ENCODE measurements around the gene GRIFIN. TPM values are rescaled to one million over a fixed set of nuclear protein-coding genes. Genes with fewer than 3 reads are reported as not detected.

The GRIFIN gene
- total RNA-seq, 1 experiment from 2014 or later = not detected

DNA sequence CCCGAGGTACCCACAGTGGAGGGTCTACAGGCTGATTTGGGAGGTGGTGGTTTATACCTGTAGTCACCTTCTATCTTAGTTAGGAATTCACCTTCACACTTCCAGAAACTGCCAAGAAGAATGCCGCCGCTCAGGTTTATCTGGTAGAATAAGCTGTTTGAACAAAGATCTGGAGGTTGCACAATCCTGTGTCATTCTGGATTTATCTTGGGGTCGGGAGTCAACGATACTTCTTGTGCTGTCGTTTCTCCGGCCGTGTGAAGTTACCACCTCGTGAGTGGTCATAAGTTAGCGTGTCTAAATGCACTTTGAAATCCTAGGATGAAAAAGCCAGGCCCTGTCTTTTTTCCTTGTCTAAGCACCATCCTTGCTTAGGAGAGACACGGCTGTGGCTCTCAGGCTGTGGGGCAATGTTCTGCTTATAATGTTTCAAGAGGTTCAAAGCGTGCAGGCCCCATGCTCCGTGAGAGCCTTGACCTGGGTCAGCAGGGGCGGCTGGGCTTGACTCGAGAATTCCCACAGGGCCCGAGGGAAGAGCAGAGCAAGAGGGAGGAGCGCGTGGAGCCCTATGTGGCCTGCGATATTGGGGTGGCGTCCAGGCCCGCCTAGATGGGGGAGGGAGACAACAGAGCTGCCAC, 35.5 kb downstream of the GRIFIN start:
- DNase-seq (peak; percentile 51), ATAC-seq (no peak)
- no peaks in the 10 kb centered on the region for H3F3A ChIP-seq (ENCODE audit: low read length, unreplicated experiment)
- no peaks in the 10 kb centered on the region for H3K9me2 ChIP-seq (replicated peaks; ENCODE audit: low read length)
- H3K4me1 ChIP-seq (ENCODE audit: insufficient read depth, low read length) = peaks cover 8% of the 10 kb centered on the region
- TF ChIP-seq, protein P1, sequence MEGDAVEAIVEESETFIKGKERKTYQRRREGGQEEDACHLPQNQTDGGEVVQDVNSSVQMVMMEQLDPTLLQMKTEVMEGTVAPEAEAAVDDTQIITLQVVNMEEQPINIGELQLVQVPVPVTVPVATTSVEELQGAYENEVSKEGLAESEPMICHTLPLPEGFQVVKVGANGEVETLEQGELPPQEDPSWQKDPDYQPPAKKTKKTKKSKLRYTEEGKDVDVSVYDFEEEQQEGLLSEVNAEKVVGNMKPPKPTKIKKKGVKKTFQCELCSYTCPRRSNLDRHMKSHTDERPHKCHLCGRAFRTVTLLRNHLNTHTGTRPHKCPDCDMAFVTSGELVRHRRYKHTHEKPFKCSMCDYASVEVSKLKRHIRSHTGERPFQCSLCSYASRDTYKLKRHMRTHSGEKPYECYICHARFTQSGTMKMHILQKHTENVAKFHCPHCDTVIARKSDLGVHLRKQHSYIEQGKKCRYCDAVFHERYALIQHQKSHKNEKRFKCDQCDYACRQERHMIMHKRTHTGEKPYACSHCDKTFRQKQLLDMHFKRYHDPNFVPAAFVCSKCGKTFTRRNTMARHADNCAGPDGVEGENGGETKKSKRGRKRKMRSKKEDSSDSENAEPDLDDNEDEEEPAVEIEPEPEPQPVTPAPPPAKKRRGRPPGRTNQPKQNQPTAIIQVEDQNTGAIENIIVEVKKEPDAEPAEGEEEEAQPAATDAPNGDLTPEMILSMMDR (conservative IDR thresholded peaks at IDR 0.05; ENCODE audit: low read depth, low read length) = no peak
- no peak for TF ChIP-seq EZH2phosphoT487 (IDR thresholded peaks at IDR 0.05; ENCODE audit: borderline replicate concordance, low read length)
- no peak for TF ChIP-seq EZH2 (IDR thresholded peaks at IDR 0.05; ENCODE audit: low read length, unreplicated experiment)
- no peak overlapping the region for H3K4me3 ChIP-seq (ENCODE audit: low read length)
- no peaks in the 10 kb centered on the region for H3K9me3 ChIP-seq (ENCODE audit: low read length)
- ChIA-PET CTCF (no interaction called here), POLR2A (ENCODE audit: unreplicated experiment) (no interaction called here)
- H3K4me2 ChIP-seq (ENCODE audit: low read length) = no peak overlapping the region
- H3K36me3 ChIP-seq (ENCODE audit: low read depth, low read length) = no peaks in the 10 kb centered on the region
- H3K27ac ChIP-seq (ENCODE audit: low read length) = no peak overlapping the region
- no peak overlapping the region for H2AFZ ChIP-seq (ENCODE audit: low read length)
- BruUV-seq (replicated peaks) = no TSS peak
- intact Hi-C loops (cut with micrococcal nuclease) = no loop called here
- H3K27me3 ChIP-seq (ENCODE audit: low read length) = no peaks in the 10 kb centered on the region
- no peaks in the 10 kb centered on the region for H4K20me1 ChIP-seq (ENCODE audit: low read length)
- H3K9ac ChIP-seq (ENCODE audit: low read length) = no peak overlapping the region
- H3K79me2 ChIP-seq (ENCODE audit: low read length) = no peaks in the 10 kb centered on the region

DNA sequence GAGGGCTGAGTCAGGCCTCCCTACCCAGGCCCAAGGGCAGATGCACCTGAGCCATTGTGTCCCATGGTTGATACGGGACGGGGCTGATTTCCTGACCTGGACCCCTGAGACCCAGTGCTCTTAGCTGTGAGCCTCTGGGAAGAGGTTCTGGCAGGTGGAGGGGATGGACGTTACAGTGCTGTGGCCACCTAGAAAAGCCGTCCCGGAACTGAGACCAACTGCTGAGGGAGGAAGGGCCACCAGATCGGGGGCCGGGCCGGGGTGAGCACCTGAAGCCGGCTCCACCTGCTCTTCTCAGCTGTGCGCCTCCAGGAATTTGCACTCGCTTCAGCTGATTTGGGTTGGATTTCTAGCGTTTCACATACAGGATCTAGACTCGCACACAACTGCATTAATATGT, 37.4 kb downstream of the GRIFIN start:
- DNase-seq = no peak
- Histone ChIP-seq H3K4me3 (ENCODE audit: low read length) (no peak overlapping the region), H3K27me3 (ENCODE audit: low read length) (no peaks in the 10 kb centered on the region), H3K4me1 (ENCODE audit: insufficient read depth, low read length) (peaks cover 8% of the 10 kb centered on the region), H3K36me3 (ENCODE audit: low read depth, low read length) (no peaks in the 10 kb centered on the region), H3F3A (ENCODE audit: low read length, unreplicated experiment) (no peaks in the 10 kb centered on the region), H3K27ac (ENCODE audit: low read length) (no peak overlapping the region), H3K4me2 (ENCODE audit: low read length) (no peak overlapping the region), H3K79me2 (ENCODE audit: low read length) (no peaks in the 10 kb centered on the region), H2AFZ (ENCODE audit: low read length) (no peak overlapping the region), H4K20me1 (ENCODE audit: low read length) (no peaks in the 10 kb centered on the region), H3K9me2 (replicated peaks; ENCODE audit: low read length) (no peaks in the 10 kb centered on the region), H3K9me3 (ENCODE audit: low read length) (no peaks in the 10 kb centered on the region), H3K9ac (ENCODE audit: low read length) (no peak overlapping the region)
- ChIA-PET CTCF (no interaction called here), POLR2A (ENCODE audit: unreplicated experiment) (no interaction called here)
- intact Hi-C loops (cut with micrococcal nuclease) = no loop called here
- TF ChIP-seq EZH2 (IDR thresholded peaks at IDR 0.05; ENCODE audit: low read length, unreplicated experiment) (no peak), EZH2phosphoT487 (IDR thresholded peaks at IDR 0.05; ENCODE audit: borderline replicate concordance, low read length) (no peak)
- TF ChIP-seq, protein P1 (conservative IDR thresholded peaks at IDR 0.05; ENCODE audit: low read depth, low read length) = no peak
- no TSS peak for BruUV-seq (replicated peaks)
- no peak for ATAC-seq

GRCh38 chr7:2438186-2438585, 38.0 kb downstream of the GRIFIN start:
- no peaks in the 10 kb centered on the region for H3F3A ChIP-seq (ENCODE audit: low read length, unreplicated experiment)
- H3K9me2 ChIP-seq (replicated peaks; ENCODE audit: low read length) = no peaks in the 10 kb centered on the region
- H3K36me3 ChIP-seq (ENCODE audit: low read depth, low read length) = no peaks in the 10 kb centered on the region
- no peak overlapping the region for H3K4me3 ChIP-seq (ENCODE audit: low read length)
- H3K4me1 ChIP-seq (ENCODE audit: insufficient read depth, low read length) = peaks cover 8% of the 10 kb centered on the region
- H3K4me2 ChIP-seq (ENCODE audit: low read length) = no peak overlapping the region
- DNase-seq (no peak), ATAC-seq (no peak)
- intact Hi-C loops (cut with micrococcal nuclease) = no loop called here
- H3K79me2 ChIP-seq (ENCODE audit: low read length) = no peaks in the 10 kb centered on the region
- POLR2A ChIA-PET (ENCODE audit: unreplicated experiment) = no interaction called here
- H4K20me1 ChIP-seq (ENCODE audit: low read length) = no peaks in the 10 kb centered on the region
- CTCF ChIA-PET = no interaction called here
- no TSS peak for BruUV-seq (replicated peaks)
- H3K9me3 ChIP-seq (ENCODE audit: low read length) = no peaks in the 10 kb centered on the region
- TF ChIP-seq EZH2 (IDR thresholded peaks at IDR 0.05; ENCODE audit: low read length, unreplicated experiment) (no peak), EZH2phosphoT487 (IDR thresholded peaks at IDR 0.05; ENCODE audit: borderline replicate concordance, low read length) (no peak)
- TF ChIP-seq, protein P1 (conservative IDR thresholded peaks at IDR 0.05; ENCODE audit: low read depth, low read length) = no peak
- no peak overlapping the region for H3K27ac ChIP-seq (ENCODE audit: low read length)
- no peak overlapping the region for H3K9ac ChIP-seq (ENCODE audit: low read length)
- no peaks in the 10 kb centered on the region for H3K27me3 ChIP-seq (ENCODE audit: low read length)
- no peak overlapping the region for H2AFZ ChIP-seq (ENCODE audit: low read length)

Data from PC-3 (cell line).